ENCODE results near the gene SPATA19. TPM values are rescaled to one million over a fixed set of nuclear protein-coding genes. Genes with fewer than 3 reads are reported as not detected.

Gene SPATA19
- total and polyA plus RNA-seq, 4 donors = not detected

DNA sequence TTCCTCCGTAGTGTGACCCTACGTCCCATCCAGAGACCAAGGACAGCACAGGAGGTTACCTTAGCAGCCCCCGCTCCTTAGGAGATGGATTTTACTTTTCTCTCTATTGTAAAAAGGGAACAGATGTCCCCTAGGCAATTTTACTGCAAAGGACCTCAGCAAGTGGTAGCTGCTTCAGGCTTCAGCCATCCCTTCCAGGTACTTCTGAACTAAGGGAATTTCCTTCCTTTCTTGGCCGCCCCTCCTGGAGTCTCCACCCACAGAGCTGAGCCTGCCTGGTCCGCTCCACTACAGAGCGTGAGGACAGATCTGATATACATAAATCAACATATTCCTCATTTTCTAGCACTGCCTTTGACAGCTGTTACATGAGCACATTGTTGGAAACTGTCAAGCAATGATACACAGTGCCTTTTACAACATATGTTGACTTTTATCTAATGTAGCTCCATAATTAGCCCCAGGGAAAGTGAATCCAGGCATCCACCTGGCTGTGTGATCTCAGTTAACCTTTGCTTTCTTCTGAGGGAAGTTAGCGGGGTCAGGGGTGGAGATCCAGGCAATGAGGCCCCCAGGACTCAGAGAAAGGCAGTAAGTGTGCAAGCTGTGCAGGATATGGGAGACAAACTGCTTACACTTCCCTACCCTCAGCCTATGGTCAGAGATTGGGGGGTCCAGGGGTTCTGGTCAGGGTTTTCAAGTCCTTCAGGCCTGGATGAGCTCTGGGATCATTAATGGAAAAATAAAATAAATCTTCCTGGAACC lies 51.9 kb downstream of the SPATA19 start:
- H3K36me3 ChIP-seq (ENCODE audit: control insufficient read depth in 4 of 4, insufficient read depth in 3 of 4, low read depth in 1 of 4, low read length in 3 of 4) = no peaks in the 10 kb centered on the region
- WGBS = 68% methylated on average over 7 of the region's 7 CpGs
- no peak for TF ChIP-seq FOXA2 (IDR thresholded peaks at IDR 0.05)
- TF ChIP-seq, protein P1, sequence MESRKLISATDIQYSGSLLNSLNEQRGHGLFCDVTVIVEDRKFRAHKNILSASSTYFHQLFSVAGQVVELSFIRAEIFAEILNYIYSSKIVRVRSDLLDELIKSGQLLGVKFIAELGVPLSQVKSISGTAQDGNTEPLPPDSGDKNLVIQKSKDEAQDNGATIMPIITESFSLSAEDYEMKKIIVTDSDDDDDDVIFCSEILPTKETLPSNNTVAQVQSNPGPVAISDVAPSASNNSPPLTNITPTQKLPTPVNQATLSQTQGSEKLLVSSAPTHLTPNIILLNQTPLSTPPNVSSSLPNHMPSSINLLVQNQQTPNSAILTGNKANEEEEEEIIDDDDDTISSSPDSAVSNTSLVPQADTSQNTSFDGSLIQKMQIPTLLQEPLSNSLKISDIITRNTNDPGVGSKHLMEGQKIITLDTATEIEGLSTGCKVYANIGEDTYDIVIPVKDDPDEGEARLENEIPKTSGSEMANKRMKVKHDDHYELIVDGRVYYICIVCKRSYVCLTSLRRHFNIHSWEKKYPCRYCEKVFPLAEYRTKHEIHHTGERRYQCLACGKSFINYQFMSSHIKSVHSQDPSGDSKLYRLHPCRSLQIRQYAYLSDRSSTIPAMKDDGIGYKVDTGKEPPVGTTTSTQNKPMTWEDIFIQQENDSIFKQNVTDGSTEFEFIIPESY (IDR thresholded peaks at IDR 0.05) = no peak
- TF ChIP-seq CTCF (IDR thresholded peaks at IDR 0.05; ENCODE audit: low read depth, low read length, missing input control) = no peak
- TF ChIP-seq RXRA (IDR thresholded peaks at IDR 0.05) = no peak
- no peak for TF ChIP-seq FOXA1 (IDR thresholded peaks at IDR 0.05)
- no peak for TF ChIP-seq REST (IDR thresholded peaks at IDR 0.05)

DNA sequence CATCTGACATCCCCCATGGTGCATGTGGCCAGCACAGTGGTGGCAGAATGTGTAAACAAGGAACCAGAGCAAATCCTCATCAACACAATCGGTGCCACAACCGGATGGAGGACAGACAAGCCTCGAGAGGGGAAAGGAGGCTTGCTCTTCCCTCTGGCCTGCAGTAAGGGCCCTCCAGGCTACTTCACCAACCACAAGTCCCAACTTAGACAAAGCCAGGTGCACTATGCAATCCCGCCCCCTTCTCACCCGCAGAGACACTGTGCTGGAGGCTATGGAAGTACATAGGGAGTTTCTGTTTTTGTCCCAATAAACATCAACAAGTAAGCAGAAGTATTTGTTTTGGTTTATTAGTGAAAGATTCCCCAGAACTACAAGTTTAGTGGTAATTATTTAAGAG lies 54.3 kb downstream of the SPATA19 start:
- peaks cover 0 to 3% (median 2%) of the 10 kb centered on the region in 4 donors for H3K4me1 ChIP-seq (ENCODE audit: control insufficient read depth in 4 of 4, insufficient read depth in 4 of 4, low read length in 3 of 4)
- peaks cover 0 to 14% (median 2%) of the 10 kb centered on the region in 4 donors for H3K27me3 ChIP-seq (ENCODE audit: control insufficient read depth in 4 of 4, insufficient read depth in 4 of 4, low read length in 3 of 4)
- no peak for DNase-seq (ENCODE audit: low spot score)
- peaks cover 8 to 22% (median 12%) of the 10 kb centered on the region in 4 donors for H3K9me3 ChIP-seq (ENCODE audit: control insufficient read depth in 4 of 4, low read length in 3 of 4)
- H3K4me3 ChIP-seq (ENCODE audit: low read depth in 1 of 3, low read length in 3 of 3) = no peak overlapping the region
- TF ChIP-seq EGR1 (IDR thresholded peaks at IDR 0.05; ENCODE audit: low read depth in 2 of 2) (no peak), FOXA2 (IDR thresholded peaks at IDR 0.05) (no peak), HNF4G (IDR thresholded peaks at IDR 0.05) (no peak), FOXA1 (IDR thresholded peaks at IDR 0.05) (no peak), SP1 (IDR thresholded peaks at IDR 0.05) (no peak), NR2F2 (IDR thresholded peaks at IDR 0.05) (no peak), JUND (IDR thresholded peaks at IDR 0.05) (no peak), RXRA (IDR thresholded peaks at IDR 0.05) (no peak)
- TF ChIP-seq, protein P2, sequence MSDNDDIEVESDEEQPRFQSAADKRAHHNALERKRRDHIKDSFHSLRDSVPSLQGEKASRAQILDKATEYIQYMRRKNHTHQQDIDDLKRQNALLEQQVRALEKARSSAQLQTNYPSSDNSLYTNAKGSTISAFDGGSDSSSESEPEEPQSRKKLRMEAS (IDR thresholded peaks at IDR 0.05) = no peak
- TF ChIP-seq, protein P3, sequence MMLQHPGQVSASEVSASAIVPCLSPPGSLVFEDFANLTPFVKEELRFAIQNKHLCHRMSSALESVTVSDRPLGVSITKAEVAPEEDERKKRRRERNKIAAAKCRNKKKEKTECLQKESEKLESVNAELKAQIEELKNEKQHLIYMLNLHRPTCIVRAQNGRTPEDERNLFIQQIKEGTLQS (IDR thresholded peaks at IDR 0.05) = no peak
- no peaks in the 10 kb centered on the region for H3K36me3 ChIP-seq (ENCODE audit: control insufficient read depth in 4 of 4, insufficient read depth in 3 of 4, low read depth in 1 of 4, low read length in 3 of 4)
- WGBS = 75% methylated on average over 5 of the region's 5 CpGs
- H3K9ac ChIP-seq (ENCODE audit: low read depth in 1 of 2, low read length in 2 of 2) = no peak overlapping the region
- H3K27ac ChIP-seq (ENCODE audit: low read depth in 1 of 2, low read length in 2 of 2) = no peak overlapping the region

More for the DNA sequence above, 51.9 kb downstream of the SPATA19 start:
- no peak overlapping the region for H3K27ac ChIP-seq (ENCODE audit: low read depth in 1 of 2, low read length in 2 of 2)
- peaks cover 0 to 11% (median 2%) of the 10 kb centered on the region in 4 donors for H3K27me3 ChIP-seq (ENCODE audit: control insufficient read depth in 4 of 4, insufficient read depth in 4 of 4, low read length in 3 of 4)
- no peak overlapping the region for H3K9ac ChIP-seq (ENCODE audit: low read depth in 1 of 2, low read length in 2 of 2)
- H3K4me1 ChIP-seq (ENCODE audit: control insufficient read depth in 4 of 4, insufficient read depth in 4 of 4, low read length in 3 of 4) = no peaks in the 10 kb centered on the region
- peaks cover 8 to 31% (median 16%) of the 10 kb centered on the region in 4 donors for H3K9me3 ChIP-seq (ENCODE audit: control insufficient read depth in 4 of 4, low read length in 3 of 4)
- H3K4me3 ChIP-seq (ENCODE audit: low read depth in 1 of 3, low read length in 3 of 3) = no peak overlapping the region
- DNase-seq (ENCODE audit: low spot score) = no peak

Other genes with a start within 250 kb of the SPATA19 start
- under 1 TPM; 0.09 to 0.33 TPM for gene IGSF9B, start 111.5 kb upstream of the SPATA19 start, total RNA-seq
- gene IGSF9B, start 111.5 kb upstream of the SPATA19 start, polyA plus RNA-seq = under 1 TPM in 1 of 2 donors, not detected in 1; 0.07 TPM
- gene JAM3, start 223.6 kb upstream of the SPATA19 start, total RNA-seq = 1 to 10 TPM; 2.5 to 4.3 TPM
- gene JAM3, start 223.6 kb upstream of the SPATA19 start, polyA plus RNA-seq = 1 to 10 TPM; 1.6 to 1.7 TPM

Measured in liver (tissue), 9 donors.